ENCODE measurements around the gene MX1. TPM values are rescaled to one million over a fixed set of nuclear protein-coding genes. Genes with fewer than 3 reads are reported as not detected.

Gene MX1
- total RNA-seq, 4 donors from 2014 or later: 20.2 to 40.3 (median 31.5) TPM

- ATAC-seq: peak; percentile 84
- 6 to 69% methylated on average over 5 to 9 of the region's 17 CpGs for WGBS, 2 donors (ENCODE audit: low coverage in 1 of 2)
- Histone ChIP-seq H3K4me3 (no peak overlapping the region), H3K4me1 (peaks cover 0 to 3% (median 0%) of the 10 kb centered on the region in 3 donors), H3K36me3 (peaks cover 0 to 42% of the 10 kb centered on the region in 2 donors), H3K27ac (no peak overlapping the region), H3K27me3 (no peaks in the 10 kb centered on the region), H3K9me3 (no peaks in the 10 kb centered on the region)
- TF ChIP-seq EP300 (IDR thresholded peaks at IDR 0.05) (no peak), CTCF (IDR thresholded peaks at IDR 0.05) (peak in 3 of 4 experiments; percentile 73 to 88 (median 77)), POLR2A (IDR thresholded peaks at IDR 0.05) (no peak), POLR2AphosphoS5 (IDR thresholded peaks at IDR 0.05) (peak; percentile 43)
These were observed 34.8 kb downstream of the MX1 start for GRCh38 chr21:41460578-41461527.

- Histone ChIP-seq H3K27me3 (peaks cover 14% of the 10 kb centered on the region), H3K9me3 (no peaks in the 10 kb centered on the region), H3K27ac (no peak overlapping the region), H3K36me3 (no peaks in the 10 kb centered on the region), H3K4me1 (peaks cover 0 to 22% (median 0%) of the 10 kb centered on the region in 3 donors), H3K4me3 (no peak overlapping the region)
- 80% methylated on average over 1 of the region's 4 CpGs; no CpG with 5 or more reads in 1 of the 2 donors for WGBS, 2 donors (ENCODE audit: low coverage in 1 of 2)
- TF ChIP-seq CTCF (IDR thresholded peaks at IDR 0.05) (no peak), POLR2A (IDR thresholded peaks at IDR 0.05) (no peak), POLR2AphosphoS5 (IDR thresholded peaks at IDR 0.05) (no peak), EP300 (IDR thresholded peaks at IDR 0.05) (no peak)
- no peak for ATAC-seq
These were observed 39.2 kb downstream of the MX1 start for GRCh38 chr21:41465176-41465781.

- Histone ChIP-seq H3K27ac (no peak overlapping the region), H3K4me3 (no peak overlapping the region), H3K9me3 (no peaks in the 10 kb centered on the region), H3K4me1 (peaks cover 0 to 19% (median 0%) of the 10 kb centered on the region in 3 donors), H3K36me3 (no peaks in the 10 kb centered on the region), H3K27me3 (peaks cover 24% of the 10 kb centered on the region)
- TF ChIP-seq POLR2AphosphoS5 (IDR thresholded peaks at IDR 0.05) (no peak), EP300 (IDR thresholded peaks at IDR 0.05) (no peak), POLR2A (IDR thresholded peaks at IDR 0.05) (no peak), CTCF (IDR thresholded peaks at IDR 0.05) (no peak)
- no peak for ATAC-seq
- WGBS, 2 donors (ENCODE audit: low coverage in 1 of 2): 82 to 83% methylated on average over 14 to 17 of the region's 23 CpGs
These were observed 40.2 kb downstream of the MX1 start for GRCh38 chr21:41466024-41466820.

- 0 to 28% methylated on average over 1 to 4 of the region's 5 CpGs for WGBS, 2 donors (ENCODE audit: low coverage in 1 of 2)
- H3K27ac ChIP-seq: no peak overlapping the region
- no peaks in the 10 kb centered on the region for H3K9me3 ChIP-seq
- no peaks in the 10 kb centered on the region for H3K36me3 ChIP-seq
- H3K27me3 ChIP-seq: peaks cover 48% of the 10 kb centered on the region
- H3K4me1 ChIP-seq: peaks cover 0 to 19% (median 0%) of the 10 kb centered on the region in 3 donors
- no peak for TF ChIP-seq POLR2A (IDR thresholded peaks at IDR 0.05)
- no peak for TF ChIP-seq CTCF (IDR thresholded peaks at IDR 0.05)
- TF ChIP-seq EP300 (IDR thresholded peaks at IDR 0.05): no peak
- no peak for TF ChIP-seq POLR2AphosphoS5 (IDR thresholded peaks at IDR 0.05)
- no peak for ATAC-seq
- no peak overlapping the region for H3K4me3 ChIP-seq
These were observed 44.0 kb downstream of the MX1 start for GRCh38 chr21:41470054-41470453.
